ENCODE data around the gene PKD1L1.
"Not testable (repeated sequence)": the region's sequence is repeated elsewhere in the genome, so short reads cannot be mapped to it uniquely, and the experiment has no call there.

Gene PKD1L1

GRCh38 chr7:47954231-47954911 is 6.1 kb upstream of the PKD1L1 start:
- no peak for DNase-seq (ENCODE audit: low read depth)

GRCh38 chr7:47953822-47954221 is 5.6 kb upstream of the PKD1L1 start:
- no peak for DNase-seq (ENCODE audit: low read depth)

DNA sequence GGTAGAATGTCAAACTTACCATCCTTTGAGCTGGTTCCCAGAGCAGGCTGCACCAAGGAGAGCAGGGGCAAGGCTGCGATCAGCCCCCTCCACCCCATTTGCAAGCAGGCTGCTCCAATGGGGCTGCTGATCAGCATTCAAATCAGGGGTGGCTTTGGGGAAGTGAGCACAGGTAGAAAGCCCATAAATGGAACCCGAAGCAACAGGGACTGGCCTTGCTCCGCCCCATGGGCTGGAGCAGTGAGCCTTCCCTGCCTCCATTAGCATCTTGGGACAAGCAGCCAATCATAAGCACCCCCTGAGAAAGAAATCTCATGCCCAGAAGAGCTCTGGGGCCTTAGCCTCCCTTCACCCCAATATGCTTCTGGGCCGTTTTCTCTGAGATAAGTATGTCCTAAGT is 4.0 kb upstream of the PKD1L1 start:
- no peak for DNase-seq (ENCODE audit: low read depth)

GRCh38 chr7:47951374-47951773 is 3.1 kb upstream of the PKD1L1 start:
- DNase-seq (ENCODE audit: low read depth): no peak

DNA sequence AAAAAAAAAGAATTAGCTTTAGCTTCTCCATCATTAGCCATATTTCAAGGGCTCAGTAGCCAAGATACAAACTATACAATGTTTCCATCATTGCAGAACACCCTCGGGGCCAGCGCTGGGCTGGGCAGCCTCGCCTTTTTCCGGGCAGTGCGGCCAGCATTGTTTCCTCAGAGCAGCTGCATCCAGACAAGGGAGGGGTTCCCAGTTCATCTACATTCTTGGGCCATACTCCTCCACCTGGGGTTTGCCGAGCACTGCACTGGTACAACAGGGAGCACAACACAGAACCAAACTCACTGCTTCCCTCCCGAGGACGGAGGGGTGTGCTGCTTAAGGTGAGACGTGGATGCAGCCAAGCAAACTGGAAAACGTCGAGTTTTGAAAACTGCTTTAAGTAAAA is 2.4 kb upstream of the PKD1L1 start:
- DNase-seq (ENCODE audit: low read depth): no peak

DNA sequence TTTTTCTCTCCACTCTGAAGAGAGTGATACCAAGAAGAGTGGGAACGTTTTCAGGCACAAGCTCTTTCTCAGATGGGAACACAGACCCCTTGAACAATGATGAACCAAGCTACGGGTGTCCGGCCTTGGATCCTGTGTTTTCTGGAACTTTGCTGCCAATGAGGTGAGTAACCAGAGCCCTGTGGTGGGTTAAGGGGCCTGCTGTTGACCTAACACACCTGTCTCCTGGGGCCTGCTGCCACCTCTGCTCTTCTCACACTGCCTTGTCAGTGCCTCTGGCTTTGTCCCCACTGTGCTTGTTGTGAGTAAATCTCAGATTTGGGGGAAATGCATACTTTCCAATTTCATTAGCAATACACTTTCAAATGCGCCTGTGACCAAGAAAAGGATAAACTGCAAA is 1.4 kb upstream of the PKD1L1 start:
- no peak for DNase-seq (ENCODE audit: low read depth)

- DNase-seq (ENCODE audit: low read depth): no peak
Measured at GRCh38 chr7:47947355-47947749, 914 bp downstream of the PKD1L1 start.

GRCh38 chr7:47946581-47947354 is 1.5 kb downstream of the PKD1L1 start:
- DNase-seq (ENCODE audit: low read depth): no peak

- DNase-seq (ENCODE audit: low read depth): peak; percentile 37
Measured at GRCh38 chr7:47945261-47946015, 2.8 kb downstream of the PKD1L1 start.

GRCh38 chr7:47944536-47945260 is 3.6 kb downstream of the PKD1L1 start:
- DNase-seq (ENCODE audit: low read depth): no peak

DNA sequence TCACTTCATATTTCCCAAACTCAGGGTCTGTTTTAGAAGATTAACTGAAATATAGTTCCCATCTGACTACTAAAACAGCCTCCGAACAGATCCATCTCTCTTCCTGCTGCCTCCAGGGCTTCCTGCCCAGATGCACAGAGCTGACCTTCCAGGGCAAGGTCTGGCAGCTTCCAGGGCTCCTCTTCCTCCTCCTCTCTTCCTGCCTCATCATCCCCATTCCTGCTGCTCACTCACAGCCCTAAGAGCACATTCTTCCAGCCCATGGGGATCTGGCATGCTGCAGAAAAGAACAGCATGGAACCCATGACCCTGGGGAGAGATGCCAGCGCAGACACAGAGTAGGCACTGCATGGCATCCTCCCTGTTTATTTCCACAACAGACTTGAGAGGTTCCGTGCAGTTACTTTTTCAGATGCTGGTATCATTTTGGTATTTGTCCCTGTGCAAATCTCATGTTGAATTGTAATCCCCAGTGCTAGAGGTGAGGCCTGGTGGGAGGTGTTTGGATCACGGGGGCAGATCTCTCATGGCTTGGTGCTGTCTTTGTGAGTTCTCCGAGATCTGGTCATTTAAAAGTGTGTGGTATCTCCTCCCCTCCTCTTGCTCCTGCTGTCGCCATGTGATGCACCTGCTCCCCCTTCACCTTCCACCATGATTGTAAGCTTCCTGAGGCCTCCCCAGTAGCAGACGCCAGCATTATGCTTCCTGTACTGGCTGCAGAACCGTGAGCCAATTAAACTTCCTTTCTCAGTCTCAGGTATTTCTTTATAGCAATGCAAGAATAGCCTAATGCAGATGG is 4.4 kb downstream of the PKD1L1 start:
- no peak for DNase-seq (ENCODE audit: low read depth)

- DNase-seq (ENCODE audit: low read depth): not testable (repeated sequence)
Measured at GRCh38 chr7:47942651-47943050, 5.6 kb downstream of the PKD1L1 start.

DNA sequence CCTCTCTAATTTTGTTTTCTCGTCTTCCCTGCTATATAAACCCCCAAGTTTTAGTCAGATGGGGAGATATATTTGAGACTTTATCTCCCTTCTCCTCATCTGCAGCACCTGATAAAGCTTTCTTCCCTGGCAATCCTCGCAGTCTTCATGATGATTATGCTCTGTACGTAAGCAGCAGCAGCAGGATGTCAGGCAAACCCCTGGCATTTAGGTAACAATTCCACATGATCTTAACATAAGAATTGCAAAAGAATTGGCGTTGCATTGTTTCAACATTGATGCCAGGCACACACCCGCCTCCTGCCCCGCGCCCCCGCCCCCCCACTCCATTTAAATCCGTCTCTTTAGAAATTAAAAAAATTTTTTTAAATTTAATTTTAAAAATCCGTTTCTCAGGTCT is 6.1 kb downstream of the PKD1L1 start:
- DNase-seq (ENCODE audit: low read depth): no peak

- peak; percentile 21 for DNase-seq (ENCODE audit: low read depth)
Measured at GRCh38 chr7:47941136-47941844, 7.0 kb downstream of the PKD1L1 start.

DNA sequence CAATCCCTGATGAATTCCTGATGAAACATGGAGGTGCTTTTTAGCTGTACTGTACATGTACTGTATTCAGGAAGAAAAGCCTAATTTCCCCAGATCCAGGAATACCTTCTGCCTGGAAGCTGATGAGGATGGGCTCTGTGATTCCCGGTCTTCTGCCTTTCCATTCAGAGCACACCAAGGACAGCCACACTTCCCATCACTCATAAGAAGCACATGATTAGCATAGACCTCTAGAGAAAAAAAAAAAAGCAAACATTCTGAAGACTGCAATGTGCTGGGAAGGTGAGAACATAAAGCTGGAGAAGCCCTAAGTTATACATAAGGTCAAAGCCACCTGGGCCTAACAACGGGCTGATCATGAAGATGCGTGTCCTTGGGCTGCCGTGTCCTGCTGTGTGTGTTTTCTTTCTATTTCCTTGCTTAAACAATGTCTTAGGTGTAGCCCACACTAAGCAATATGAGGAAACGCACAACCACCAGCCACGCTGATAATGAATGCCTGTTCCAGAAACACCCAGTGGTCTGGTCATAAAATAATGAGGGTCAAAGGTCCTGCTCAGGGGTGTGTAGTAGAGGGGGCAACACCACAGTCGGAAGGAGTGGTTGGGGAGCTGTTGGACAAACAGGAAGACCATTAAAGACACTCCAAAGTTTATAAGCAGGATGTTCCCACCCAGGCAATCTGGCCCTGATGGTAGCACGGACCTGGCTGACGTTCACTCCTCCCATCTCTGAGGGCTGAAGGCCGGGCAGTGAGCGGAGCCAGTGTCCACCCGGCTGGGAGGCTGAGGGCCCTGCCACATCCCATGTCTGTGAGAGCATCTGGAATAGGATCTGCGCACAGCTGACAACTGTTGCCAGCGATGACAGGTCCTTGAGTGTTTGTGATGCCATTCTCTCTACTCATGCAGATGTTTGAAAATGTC is 7.9 kb downstream of the PKD1L1 start:
- peak; percentile 3 for DNase-seq (ENCODE audit: low read depth)

GRCh38 chr7:47939425-47940036 is 8.7 kb downstream of the PKD1L1 start:
- no peak for DNase-seq (ENCODE audit: low read depth)

DNA sequence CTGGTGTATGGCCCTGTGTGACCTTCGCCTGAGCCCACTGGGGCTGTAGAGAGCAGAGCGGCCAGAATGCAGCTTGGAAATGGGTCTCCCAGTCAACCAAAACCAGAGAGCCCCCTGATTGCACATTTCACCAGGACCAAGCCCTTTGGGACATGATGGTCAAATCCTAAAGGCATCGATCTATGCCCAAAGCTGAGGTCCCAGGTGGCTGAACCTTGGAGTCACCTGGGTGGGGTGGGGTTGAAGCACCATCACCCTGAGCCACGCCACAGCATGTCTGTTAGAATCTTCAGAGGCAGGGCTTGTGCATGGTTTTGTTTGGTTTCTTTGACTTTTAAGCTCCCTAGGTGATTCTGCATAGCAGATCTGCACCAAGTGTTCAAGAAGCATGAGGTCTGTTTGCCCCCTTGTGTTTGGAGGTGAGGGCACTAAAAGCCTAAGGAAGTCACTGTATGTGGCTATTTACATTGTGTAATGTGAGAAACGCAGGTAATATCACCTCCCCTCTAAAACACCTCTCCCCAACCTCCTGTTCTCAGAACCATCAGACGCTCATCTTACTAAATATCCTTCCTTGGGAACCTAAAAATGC is 9.6 kb downstream of the PKD1L1 start:
- DNase-seq (ENCODE audit: low read depth): no peak

DNA sequence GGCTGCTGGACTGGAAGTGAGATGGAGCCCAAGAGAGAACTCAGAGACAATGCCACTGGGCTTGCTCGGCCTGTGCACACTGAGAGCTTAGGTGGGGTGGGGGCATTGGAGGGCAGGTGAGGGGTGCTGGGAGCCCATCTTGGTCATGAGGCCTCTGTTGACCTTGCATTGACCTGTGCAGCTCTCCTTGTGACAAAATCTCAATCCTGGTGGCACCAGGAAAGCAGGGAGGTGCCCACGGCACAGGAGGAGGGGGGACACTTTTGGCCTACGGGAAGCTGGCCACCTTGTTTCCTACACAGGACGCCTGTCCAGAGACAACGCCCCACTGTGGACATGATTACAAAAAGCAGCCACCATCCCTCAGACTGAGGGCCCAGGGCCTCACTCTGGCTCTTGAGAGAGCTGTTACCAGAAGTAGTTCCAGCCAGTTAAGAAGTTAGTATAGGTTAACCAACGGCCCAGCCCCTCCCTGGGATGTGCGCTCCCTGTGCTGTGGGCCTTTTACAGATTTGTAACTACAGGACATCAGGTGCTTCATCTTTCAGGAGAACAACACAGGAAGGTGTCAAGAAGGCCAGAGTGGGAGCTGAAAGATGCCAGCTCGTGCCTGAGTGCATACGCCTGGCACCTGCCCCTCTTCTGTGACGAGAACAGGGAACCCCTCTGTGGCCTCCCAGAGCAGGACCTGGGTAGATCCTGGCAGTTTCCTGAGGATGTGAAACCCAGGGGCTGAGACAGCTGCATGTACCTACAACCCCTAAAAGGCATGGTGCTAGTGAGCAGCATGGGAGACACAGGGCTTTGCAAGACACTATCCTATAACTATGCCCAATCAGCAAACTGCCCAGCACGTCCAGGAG is 10.3 kb downstream of the PKD1L1 start:
- no peak for DNase-seq (ENCODE audit: low read depth)
